Stimulated activated memory B cell treated with anti-CD40 and anti-IgM and Interleukin-4, amounts not matched to agents 10 μg/mL and 1 μg/mL and 100 μg/mL, for 72 hours (primary cell): ENCODE data around the gene RALGAPA1.
A peak's percentile ranks its signal among the peaks of the same experiment; 100 is the strongest.

Experiments used
- ATAC-seq: fragments of 150-1000 bp; cut with Tn5 transposase; 2 replicates; pipeline ENCODE4 v1.10.0; 2021
- H3K27ac Mint-ChIP-seq: one replicate; pipeline ENCODE4 v1.8.0; 2022; ENCODE audit warnings: mild to moderate bottlenecking, mixed read lengths
- H3K27me3 Mint-ChIP-seq: one replicate; pipeline ENCODE4 v1.8.0; 2022; ENCODE audit warnings: mixed read lengths
- H3K36me3 Mint-ChIP-seq: one replicate; pipeline ENCODE4 v1.8.0; 2022; ENCODE audit warnings: mixed read lengths
- H3K4me1 Mint-ChIP-seq: one replicate; pipeline ENCODE4 v1.8.0; 2022; ENCODE audit warnings: mixed read lengths
- H3K4me3 Mint-ChIP-seq: one replicate; pipeline ENCODE4 v1.8.0; 2022; ENCODE audit warnings: mild to moderate bottlenecking, moderate library complexity, mixed read lengths
- H3K9me3 Mint-ChIP-seq: one replicate; pipeline ENCODE4 v1.8.0; 2022; ENCODE audit warnings: mixed read lengths

The RALGAPA1 gene

GRCh38 chr14:35543006-35543405 is 266.1 kb downstream of the RALGAPA1 start:
- no peaks in the 10 kb centered on the region for H3K9me3 Mint-ChIP-seq
- H3K27ac Mint-ChIP-seq = no peak overlapping the region
- no peaks in the 10 kb centered on the region for H3K27me3 Mint-ChIP-seq
- no peak overlapping the region for H3K4me3 Mint-ChIP-seq
- no peak for ATAC-seq
- peaks cover 6% of the 10 kb centered on the region for H3K4me1 Mint-ChIP-seq
- peaks cover 26% of the 10 kb centered on the region for H3K36me3 Mint-ChIP-seq

GRCh38 chr14:35539969-35540368 is 269.1 kb downstream of the RALGAPA1 start:
- H3K4me3 Mint-ChIP-seq = no peak overlapping the region
- no peak for ATAC-seq

GRCh38 chr14:35535483-35536112 is 273.5 kb downstream of the RALGAPA1 start:
- Mint-ChIP-seq H3K27me3 (peaks cover 45% of the 10 kb centered on the region), H3K27ac (no peak overlapping the region), H3K4me3 (no peak overlapping the region)

More at GRCh38 chr14:35539969-35540368, 269.1 kb downstream of the RALGAPA1 start:
- peaks cover 11% of the 10 kb centered on the region for H3K4me1 Mint-ChIP-seq
- no peaks in the 10 kb centered on the region for H3K9me3 Mint-ChIP-seq
- H3K27me3 Mint-ChIP-seq = peaks cover 15% of the 10 kb centered on the region
- H3K27ac Mint-ChIP-seq = no peak overlapping the region
- H3K36me3 Mint-ChIP-seq = peaks cover 34% of the 10 kb centered on the region

GRCh38 chr14:35534873-35535482 is 274.1 kb downstream of the RALGAPA1 start:
- H3K4me3 Mint-ChIP-seq = peak overlapping the region; percentile 70
- no peaks in the 10 kb centered on the region for H3K9me3 Mint-ChIP-seq
- no peak overlapping the region for H3K27ac Mint-ChIP-seq
- H3K4me1 Mint-ChIP-seq = peaks cover 19% of the 10 kb centered on the region
- H3K27me3 Mint-ChIP-seq = peaks cover 51% of the 10 kb centered on the region
- H3K36me3 Mint-ChIP-seq = peaks cover 18% of the 10 kb centered on the region
- peak; percentile 83 for ATAC-seq

More at GRCh38 chr14:35535483-35536112, 273.5 kb downstream of the RALGAPA1 start:
- Mint-ChIP-seq H3K9me3 (no peaks in the 10 kb centered on the region), H3K4me1 (peaks cover 21% of the 10 kb centered on the region), H3K36me3 (peaks cover 21% of the 10 kb centered on the region)
- ATAC-seq = no peak

- peaks cover 58% of the 10 kb centered on the region for H3K27me3 Mint-ChIP-seq
Measured at GRCh38 chr14:35534208-35534872, 274.8 kb downstream of the RALGAPA1 start.

DNA sequence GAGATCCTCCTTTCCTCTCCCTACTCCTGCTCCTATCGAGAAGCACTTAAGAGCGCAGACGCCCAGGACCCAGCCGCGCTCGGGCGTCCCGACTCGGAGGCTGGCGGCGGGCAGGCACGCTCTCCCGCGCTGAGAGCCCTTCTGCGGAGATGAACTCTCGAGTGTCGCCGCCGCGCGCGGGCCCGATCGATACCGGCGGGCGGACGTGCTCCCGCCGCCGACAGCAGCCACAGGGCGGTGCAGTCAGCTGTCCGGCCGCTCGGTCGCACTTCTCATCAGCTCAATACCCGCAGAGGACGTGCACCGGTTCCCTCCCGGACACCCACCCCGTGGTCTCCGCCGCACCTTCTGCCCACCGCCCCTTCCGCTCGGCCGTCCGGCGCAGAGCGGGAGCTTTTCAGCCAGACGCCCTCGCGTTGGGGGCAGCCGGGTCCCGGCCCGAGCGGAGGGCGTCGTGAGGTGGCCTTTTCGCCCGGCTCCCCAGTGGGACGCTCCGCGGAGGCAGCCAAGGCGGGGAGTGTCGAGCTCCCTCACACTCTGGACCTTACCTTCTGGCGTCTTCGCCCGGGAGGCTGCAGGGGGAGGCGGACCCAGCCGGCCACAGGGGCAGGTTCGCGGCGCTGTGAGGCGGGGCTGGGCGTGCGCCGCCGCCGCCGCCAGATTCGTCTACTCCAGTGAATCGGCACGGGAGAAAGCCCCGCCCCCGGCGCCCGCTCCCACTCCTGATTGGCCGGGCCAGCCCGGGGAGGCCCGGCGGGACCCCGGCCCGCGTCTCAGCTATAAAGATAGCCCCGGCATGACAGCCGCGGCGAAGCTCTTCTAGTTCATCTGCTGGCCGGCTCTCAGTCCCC is 275.5 kb downstream of the RALGAPA1 start, which contains the start of gene INSM2:
Gene INSM2 (plus strand): TSS at position 808 of the 851 bp plus-strand sequence. CDS start 89 bp downstream, outside the sequence.
- Mint-ChIP-seq H3K36me3 (peaks cover 12% of the 10 kb centered on the region), H3K9me3 (no peaks in the 10 kb centered on the region), H3K27ac (no peak within 1 kb of the TSS), H3K4me1 (peaks cover 15% of the 10 kb centered on the region), H3K4me3 (peak within 1 kb of the TSS; percentile 79), H3K27me3 (peaks cover 65% of the 10 kb centered on the region)
- peak; percentile 82 for ATAC-seq

More at GRCh38 chr14:35534208-35534872, 274.8 kb downstream of the RALGAPA1 start:
- Mint-ChIP-seq H3K27ac (no peak overlapping the region), H3K9me3 (no peaks in the 10 kb centered on the region), H3K4me1 (peaks cover 15% of the 10 kb centered on the region), H3K4me3 (peak overlapping the region; percentile 79), H3K36me3 (peaks cover 12% of the 10 kb centered on the region)
- ATAC-seq = peak; percentile 10

GRCh38 chr14:35532783-35533356 is 276.2 kb downstream of the RALGAPA1 start:
- Mint-ChIP-seq H3K9me3 (no peaks in the 10 kb centered on the region), H3K36me3 (peaks cover 8% of the 10 kb centered on the region), H3K4me1 (peaks cover 15% of the 10 kb centered on the region), H3K4me3 (peak overlapping the region; percentile 79), H3K27ac (no peak overlapping the region), H3K27me3 (peaks cover 67% of the 10 kb centered on the region)
- no peak for ATAC-seq

DNA sequence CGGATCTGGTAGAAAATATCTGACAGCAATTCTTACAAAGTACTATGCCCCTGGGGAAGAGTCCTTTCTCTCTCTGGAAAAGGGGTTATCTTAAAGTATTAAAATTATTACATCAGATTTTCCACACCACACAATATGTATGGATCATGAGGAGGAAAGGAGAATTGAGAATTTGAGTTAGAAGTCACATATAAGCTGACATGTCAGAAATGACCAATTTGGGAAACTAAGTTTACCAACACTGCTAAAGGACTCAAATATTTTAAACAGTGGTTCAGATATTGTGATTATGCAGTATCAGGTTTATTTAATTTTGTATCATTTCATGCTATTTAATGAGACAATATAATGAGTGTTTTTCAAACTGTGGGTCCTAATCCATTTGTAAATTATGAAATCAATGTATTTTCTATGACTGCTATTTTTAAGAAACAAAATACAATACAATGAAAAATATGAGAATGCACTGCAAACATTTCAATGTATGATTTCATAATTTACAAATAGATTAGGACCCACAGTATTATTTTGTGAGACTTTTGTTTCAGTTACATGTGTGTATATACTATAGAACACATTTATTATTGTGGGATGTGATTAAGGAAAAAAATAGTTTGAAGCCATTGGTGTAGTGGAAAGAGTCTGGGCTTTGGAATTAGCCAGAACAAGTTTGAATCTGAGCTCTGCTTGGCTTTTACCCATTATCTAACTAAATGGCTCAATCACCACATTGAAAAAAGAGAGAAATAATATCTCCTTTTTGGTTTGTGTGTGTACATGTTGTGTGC is 276.9 kb downstream of the RALGAPA1 start:
- Mint-ChIP-seq H3K4me3 (no peak overlapping the region), H3K36me3 (peaks cover under 1% of the 10 kb centered on the region), H3K4me1 (peaks cover 15% of the 10 kb centered on the region), H3K27ac (no peak overlapping the region), H3K9me3 (no peaks in the 10 kb centered on the region), H3K27me3 (peaks cover 67% of the 10 kb centered on the region)
- ATAC-seq = no peak

GRCh38 chr14:35526962-35527361 is 282.1 kb downstream of the RALGAPA1 start:
- H3K4me3 Mint-ChIP-seq = no peak overlapping the region
- H3K27me3 Mint-ChIP-seq = peaks cover 45% of the 10 kb centered on the region
- H3K4me1 Mint-ChIP-seq = no peaks in the 10 kb centered on the region
- no peaks in the 10 kb centered on the region for H3K36me3 Mint-ChIP-seq
- no peak overlapping the region for H3K27ac Mint-ChIP-seq
- no peak for ATAC-seq
- no peaks in the 10 kb centered on the region for H3K9me3 Mint-ChIP-seq

DNA sequence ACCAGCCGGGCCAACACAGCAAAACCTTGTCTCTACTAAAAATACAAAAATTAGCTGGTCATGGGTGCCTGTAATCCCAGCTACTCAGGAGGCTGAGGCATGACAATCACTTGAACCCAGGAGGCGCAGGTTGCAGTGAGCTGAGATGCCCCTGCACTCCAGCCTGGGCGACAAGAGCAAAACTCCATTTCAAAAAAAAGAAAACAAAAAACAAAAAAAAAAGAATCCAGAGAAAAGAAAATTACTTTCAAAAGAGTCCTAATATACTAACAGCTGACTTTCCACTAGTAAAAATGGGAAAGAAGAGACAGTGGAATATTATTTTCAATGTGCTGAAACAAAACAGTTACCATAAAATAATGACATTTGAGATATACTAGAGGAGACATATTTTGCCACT is 283.4 kb downstream of the RALGAPA1 start:
- Mint-ChIP-seq H3K4me1 (no peaks in the 10 kb centered on the region), H3K9me3 (no peaks in the 10 kb centered on the region), H3K27me3 (peaks cover 35% of the 10 kb centered on the region), H3K27ac (no peak overlapping the region), H3K36me3 (no peaks in the 10 kb centered on the region), H3K4me3 (no peak overlapping the region)
- no peak for ATAC-seq

DNA sequence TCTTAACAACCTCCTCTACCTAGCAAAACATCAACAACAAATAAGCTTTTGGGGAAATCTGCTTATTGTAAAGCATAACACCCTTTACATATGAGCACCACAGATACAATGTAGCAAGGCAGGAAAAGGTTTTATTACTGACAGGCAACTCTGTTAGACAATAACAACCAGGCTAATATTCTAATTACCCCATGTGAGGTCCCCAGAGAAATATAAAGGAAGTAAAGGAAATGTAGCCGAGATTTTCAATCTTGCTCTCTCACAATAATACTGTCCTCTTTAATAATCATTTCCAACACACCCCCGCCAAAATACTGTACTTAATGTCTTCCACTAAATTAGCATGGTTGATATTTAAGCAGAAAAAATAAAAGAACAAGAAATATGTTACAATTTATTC is 289.1 kb downstream of the RALGAPA1 start:
- no peaks in the 10 kb centered on the region for H3K36me3 Mint-ChIP-seq
- no peak overlapping the region for H3K27ac Mint-ChIP-seq
- ATAC-seq = no peak
- H3K4me3 Mint-ChIP-seq = no peak overlapping the region
- peaks cover 12% of the 10 kb centered on the region for H3K27me3 Mint-ChIP-seq
- no peaks in the 10 kb centered on the region for H3K4me1 Mint-ChIP-seq
- no peaks in the 10 kb centered on the region for H3K9me3 Mint-ChIP-seq

DNA sequence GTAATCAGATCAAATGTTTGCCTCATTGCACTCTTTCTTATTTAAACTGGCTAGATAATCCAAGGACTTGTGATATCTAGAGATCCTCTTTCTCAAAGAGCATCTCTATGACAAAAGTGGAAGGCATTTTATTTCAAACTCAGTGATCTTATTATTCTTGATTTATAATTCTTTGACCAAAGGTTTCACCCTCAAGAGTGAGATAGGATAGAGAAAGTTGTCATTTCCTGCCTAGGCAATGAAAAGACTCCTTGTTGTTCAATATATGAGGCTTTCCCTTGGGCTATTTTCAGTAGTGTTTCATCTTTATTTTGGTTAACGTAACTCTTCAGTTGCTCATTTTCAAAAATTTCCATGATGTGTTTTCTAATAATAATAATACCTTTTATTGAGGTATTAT is 293.2 kb downstream of the RALGAPA1 start:
- H3K27ac Mint-ChIP-seq = no peak overlapping the region
- no peaks in the 10 kb centered on the region for H3K36me3 Mint-ChIP-seq
- ATAC-seq = no peak
- H3K4me1 Mint-ChIP-seq = no peaks in the 10 kb centered on the region
- no peaks in the 10 kb centered on the region for H3K9me3 Mint-ChIP-seq
- no peak overlapping the region for H3K4me3 Mint-ChIP-seq
- H3K27me3 Mint-ChIP-seq = no peaks in the 10 kb centered on the region

DNA sequence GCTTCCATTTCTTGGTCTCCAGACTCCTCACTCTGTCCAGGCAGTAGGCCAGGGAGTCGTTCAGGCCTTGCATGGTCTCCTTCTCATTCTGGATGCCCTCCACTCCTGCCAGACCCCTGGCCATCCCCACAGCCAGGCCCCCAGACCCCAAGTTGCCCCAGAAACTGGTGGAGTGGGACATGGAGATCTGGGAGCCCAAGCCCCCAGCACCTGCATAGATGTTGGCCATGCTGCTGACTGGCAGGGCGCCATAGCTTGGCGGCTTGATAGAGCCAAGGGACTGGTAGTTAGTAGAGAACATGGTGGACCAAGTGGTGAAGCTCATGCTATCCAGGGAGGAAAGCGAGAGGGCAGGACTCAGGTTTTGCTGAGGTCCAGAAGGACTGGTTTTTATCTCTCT is 296.3 kb downstream of the RALGAPA1 start:
- no peak overlapping the region for H3K4me3 Mint-ChIP-seq
- no peaks in the 10 kb centered on the region for H3K9me3 Mint-ChIP-seq
- no peaks in the 10 kb centered on the region for H3K4me1 Mint-ChIP-seq
- no peaks in the 10 kb centered on the region for H3K36me3 Mint-ChIP-seq
- no peak overlapping the region for H3K27ac Mint-ChIP-seq
- H3K27me3 Mint-ChIP-seq = no peaks in the 10 kb centered on the region
- ATAC-seq = no peak

GRCh38 chr14:35509846-35510245 is 299.2 kb downstream of the RALGAPA1 start:
- no peak for ATAC-seq

More at GRCh38 chr14:35509846-35510245, 299.2 kb downstream of the RALGAPA1 start:
- Mint-ChIP-seq H3K27ac (no peak overlapping the region), H3K27me3 (no peaks in the 10 kb centered on the region), H3K4me3 (no peak overlapping the region), H3K36me3 (no peaks in the 10 kb centered on the region), H3K9me3 (no peaks in the 10 kb centered on the region), H3K4me1 (no peaks in the 10 kb centered on the region)
